Mucosa of gallbladder (tissue), 1 donor: ENCODE results near the gene MTUS2. TPM values are rescaled to one million over a fixed set of nuclear protein-coding genes. Genes with fewer than 3 reads are reported as not detected.

Experiments used
- DNase-seq: peaks from one replicate; pipeline ENCODE4 v3.0.0-alpha.2; 2020; ENCODE audit warnings: low spot score
- total RNA-seq: library from RNA; stranded (reverse); gene quantifications from one replicate; pipeline ENCODE4 v1.2.1, GENCODE V29; 2021
- donor health status: DM: no; HTN: no; CAD: no.

MTUS2 gene
- total RNA-seq, 1 donor from 2014 or later, result 1.5 TPM

- no peak for DNase-seq
Measured at GRCh38 chr13:29546662-29547061, 726.5 kb downstream of the MTUS2 start.

GRCh38 chr13:29547153-29547552 lies 727.0 kb downstream of the MTUS2 start:
- DNase-seq, result no peak

- peak; percentile 75 for DNase-seq
Measured at GRCh38 chr13:29548722-29549121, 728.6 kb downstream of the MTUS2 start.

GRCh38 chr13:29550430-29550988 lies 730.4 kb downstream of the MTUS2 start:
- DNase-seq, result no peak

GRCh38 chr13:29551214-29551613 lies 731.1 kb downstream of the MTUS2 start:
- DNase-seq, result no peak

Other genes with a start within 250 kb of the MTUS2 start
- 52.3 TPM for gene POMP, start 161.2 kb upstream of the MTUS2 start, total RNA-seq
- gene SLC46A3, start 101.4 kb upstream of the MTUS2 start, total RNA-seq, result 59.3 TPM